HG03064 (cell line): ENCODE data around the gene POM121L2.

Experiments used
- ATAC-seq: cut with Tn5 transposase; IDR thresholded peaks from one replicate; pipeline ENCODE4 v1.9.1; 2021; ENCODE audit warnings: low read depth; ENCODE audit not compliant: unreplicated experiment

Gene POM121L2

GRCh38 chr6:27295301-27296079, 16.6 kb downstream of the POM121L2 start:
- no peak for ATAC-seq

DNA sequence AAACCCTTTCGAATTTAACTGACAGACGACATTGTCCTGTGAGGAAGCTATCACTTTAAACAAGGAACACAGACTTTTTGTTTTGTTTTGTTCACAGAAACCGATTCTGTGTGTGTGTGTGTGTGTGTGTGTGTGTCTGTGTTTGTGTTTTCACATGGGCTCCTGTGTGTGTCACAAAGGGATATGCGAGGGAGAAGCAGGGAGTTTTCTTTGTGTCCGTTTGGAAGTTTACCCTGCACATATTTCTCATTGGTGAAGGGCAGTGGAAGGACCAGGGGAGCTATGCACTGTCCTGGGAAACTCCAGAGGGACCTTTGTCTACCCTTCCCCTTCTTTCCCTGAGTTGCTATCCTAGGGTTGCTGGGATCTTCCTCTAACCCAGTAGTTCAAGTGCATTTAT, 17.7 kb downstream of the POM121L2 start:
- no peak for ATAC-seq

DNA sequence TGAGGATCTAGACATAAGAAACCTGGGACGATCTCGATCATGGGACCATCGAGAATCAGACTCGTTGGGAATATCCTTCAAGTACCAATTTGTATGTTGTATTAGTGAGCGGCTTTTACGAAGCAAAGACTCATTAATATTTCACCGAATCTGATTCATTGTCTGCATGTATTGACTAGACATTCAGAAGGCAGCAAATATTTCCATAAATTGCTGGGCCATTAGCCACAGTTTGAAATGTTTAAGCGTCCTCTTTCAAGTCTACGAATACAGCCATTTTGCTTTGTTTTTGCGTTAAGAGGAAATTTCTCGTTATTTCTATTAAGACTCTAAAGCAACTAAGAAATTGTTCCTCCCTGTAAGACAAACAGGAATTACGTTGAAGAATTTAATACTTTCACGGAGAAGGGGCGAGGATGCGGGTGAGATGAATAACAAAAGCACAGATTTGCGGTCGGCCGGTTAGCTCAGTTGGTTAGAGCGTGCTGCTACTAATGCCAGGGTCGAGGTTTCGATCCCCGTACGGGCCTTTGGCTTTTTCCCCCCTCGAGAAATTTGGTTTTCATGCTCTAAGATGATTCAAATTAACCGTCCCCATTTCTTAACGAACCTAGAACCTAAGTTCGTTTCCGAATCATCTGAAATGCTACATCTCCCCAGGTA, 18.5 kb downstream of the POM121L2 start:
- no peak for ATAC-seq

GRCh38 chr6:27290850-27291208, 21.2 kb downstream of the POM121L2 start:
- ATAC-seq, result no peak

- ATAC-seq, result no peak
These were observed 21.8 kb downstream of the POM121L2 start for GRCh38 chr6:27290065-27290849.

- ATAC-seq, result no peak
These were observed 23.7 kb downstream of the POM121L2 start for GRCh38 chr6:27288136-27289044.

- no peak for ATAC-seq
These were observed 24.3 kb downstream of the POM121L2 start for GRCh38 chr6:27287751-27288135.

DNA sequence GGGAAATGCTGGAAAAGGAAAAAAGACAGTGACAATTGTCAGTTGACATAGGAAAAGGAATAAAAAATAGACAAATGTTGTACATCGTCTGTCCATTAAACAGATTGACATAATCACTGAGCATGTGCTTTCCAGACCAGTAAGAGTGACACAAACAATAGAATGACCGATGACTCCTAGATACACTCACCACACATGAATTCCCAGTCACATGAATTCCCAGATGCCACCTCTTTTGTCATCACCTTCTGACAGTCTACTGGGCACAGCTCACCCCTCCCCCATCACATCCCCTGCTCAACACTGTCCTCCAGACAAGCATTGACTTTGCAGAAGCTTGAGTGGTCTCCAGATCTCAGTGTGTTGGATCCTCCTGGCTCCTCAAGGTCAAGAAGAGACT, 25.9 kb downstream of the POM121L2 start:
- no peak for ATAC-seq

GRCh38 chr6:27283279-27283678, 28.8 kb downstream of the POM121L2 start:
- ATAC-seq, result no peak

GRCh38 chr6:27281569-27281968, 30.5 kb downstream of the POM121L2 start:
- ATAC-seq, result no peak

DNA sequence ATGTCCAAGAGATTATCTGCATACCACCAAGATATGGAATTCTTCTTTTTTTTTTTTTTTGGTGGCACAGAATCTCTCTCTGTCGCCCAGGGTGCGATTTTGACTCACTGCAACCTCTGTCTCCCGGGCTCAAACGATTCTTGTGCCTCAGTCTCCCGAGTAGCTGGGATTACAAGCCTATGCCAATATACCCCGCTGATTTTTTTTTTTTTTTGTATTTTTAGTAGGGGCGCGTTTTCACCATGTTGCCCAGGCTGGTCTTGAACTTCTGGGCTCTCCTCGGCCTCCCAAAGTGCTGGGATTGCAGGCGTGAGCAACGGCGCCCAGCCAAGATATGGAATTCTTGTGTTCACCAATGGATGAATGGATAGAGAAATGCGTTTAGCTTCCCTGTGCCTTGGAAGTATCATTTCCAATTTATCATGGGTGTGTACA, 31.0 kb downstream of the POM121L2 start:
- no peak for ATAC-seq

- no peak for ATAC-seq
These were observed 31.5 kb downstream of the POM121L2 start for GRCh38 chr6:27280540-27281000.

DNA sequence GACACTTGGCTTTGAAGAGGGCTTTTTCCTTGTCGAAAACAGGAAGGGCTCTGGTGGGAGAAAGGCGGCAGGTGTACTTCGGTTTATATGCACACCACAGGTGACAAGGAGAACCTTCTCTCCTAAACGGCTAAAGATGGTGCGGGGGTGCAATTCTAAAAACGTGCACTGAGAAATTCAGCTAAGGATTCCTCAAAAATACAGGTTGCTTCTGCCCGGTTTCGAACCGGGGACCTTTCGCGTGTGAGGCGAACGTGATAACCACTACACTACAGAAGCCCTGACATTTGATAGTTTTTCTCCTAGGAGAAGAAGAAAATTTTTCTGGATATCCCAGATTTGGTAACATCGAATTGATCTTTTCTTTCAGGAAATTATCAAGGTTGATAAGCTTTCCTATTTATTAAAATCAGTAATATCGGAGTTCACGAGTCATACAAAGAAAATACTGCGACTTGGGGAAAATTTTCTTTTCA, 32.0 kb downstream of the POM121L2 start:
- no peak for ATAC-seq

- ATAC-seq, result no peak
These were observed 32.5 kb downstream of the POM121L2 start for GRCh38 chr6:27279513-27280063.

DNA sequence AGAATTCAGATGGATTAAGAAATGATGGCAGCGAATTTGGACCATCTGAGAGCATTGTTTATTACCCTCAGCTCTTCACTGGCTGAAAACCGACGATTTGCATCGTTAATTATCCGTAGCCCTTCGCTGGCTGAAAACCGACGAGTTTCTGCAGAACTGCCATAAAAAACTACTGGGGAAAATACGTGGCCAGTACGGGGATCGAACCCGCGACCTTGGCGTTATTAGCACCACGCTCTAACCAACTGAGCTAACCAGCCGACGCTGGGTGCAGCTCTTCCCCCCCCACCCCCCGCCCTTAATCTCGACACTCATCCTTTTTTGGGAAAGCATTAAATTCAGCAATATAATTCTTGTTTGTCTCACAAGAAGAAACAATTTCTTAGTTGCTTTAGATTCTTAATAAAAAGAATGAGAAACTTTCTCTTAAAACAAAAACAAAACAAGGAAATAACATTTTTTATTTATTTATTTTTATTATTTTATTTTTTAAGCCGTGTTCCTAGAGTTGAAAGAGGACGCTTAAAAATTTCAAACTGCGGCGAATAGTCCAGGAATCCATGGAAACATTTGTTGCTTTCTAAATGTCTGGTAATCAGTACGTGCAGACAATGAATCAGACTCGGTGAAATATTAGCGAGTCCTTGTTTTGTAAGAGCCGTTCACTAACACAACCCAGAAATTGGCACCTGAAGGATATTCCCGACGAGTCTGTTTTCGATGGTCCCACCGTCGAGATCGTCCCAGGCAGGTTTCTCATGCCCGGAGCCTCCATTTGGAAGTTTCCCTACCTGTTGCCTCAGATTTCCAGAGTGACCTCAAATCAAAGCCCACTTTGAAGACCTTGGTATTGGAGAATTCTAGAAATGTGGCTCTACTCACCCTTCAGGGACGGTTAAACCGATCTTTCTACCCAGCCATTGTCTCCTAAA, 36.8 kb downstream of the POM121L2 start:
- ATAC-seq, result no peak

- no peak for ATAC-seq
These were observed 38.3 kb downstream of the POM121L2 start for GRCh38 chr6:27273783-27274182.

DNA sequence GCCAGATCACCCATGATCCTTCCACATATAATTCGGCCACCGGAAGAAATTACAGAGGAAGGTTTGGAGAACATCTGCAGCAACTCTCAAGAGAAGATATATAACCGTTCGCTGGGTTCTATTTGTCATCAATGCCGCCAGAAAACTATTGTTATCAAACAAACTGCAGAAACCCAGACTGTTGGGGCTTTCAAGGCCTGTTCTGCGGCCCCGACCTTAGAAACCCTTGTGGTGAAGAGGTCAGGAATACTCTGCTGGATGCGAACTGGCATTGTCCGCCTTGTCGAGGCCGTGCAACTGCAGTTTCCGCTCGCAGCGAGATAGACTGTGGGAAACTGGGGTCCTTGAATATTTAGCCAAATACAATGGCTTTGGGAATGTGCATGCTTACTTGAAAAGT, 43.3 kb downstream of the POM121L2 start:
- no peak for ATAC-seq

DNA sequence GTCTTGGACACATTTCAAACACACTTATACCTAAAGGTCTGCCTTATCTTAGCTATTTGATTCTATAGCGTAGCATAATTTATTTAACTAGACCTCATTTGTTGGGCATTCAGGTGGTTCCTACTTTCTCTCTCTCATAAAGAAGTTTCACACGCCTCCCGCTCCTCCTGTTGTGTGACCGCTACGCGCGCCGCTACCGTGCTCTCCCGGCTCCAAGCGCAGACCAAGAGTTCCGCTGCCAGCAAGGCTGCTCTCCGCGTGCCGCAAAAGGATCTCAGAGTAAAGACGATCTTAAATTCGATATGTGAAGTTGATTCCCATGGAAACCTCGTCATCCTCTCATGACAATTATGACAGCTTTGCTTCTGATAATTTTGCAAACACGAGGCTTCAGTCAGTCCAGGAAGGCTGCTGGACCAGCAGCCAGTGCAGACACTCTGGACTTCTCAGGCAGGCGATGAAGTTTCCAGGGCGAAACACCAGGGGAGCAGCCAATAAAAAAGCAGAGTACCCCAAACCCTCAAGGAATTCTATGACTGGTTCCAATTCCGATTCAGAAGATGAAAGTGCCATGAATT, 44.1 kb downstream of the POM121L2 start:
- no peak for ATAC-seq
